Measurements from ENCODE around the gene EVPL. TPM values are rescaled to one million over a fixed set of nuclear protein-coding genes. Genes with fewer than 3 reads are reported as not detected.

The EVPL gene
- total RNA-seq (not detected in 2 replicates), polyA plus RNA-seq (not detected in 2 replicates), polyA minus RNA-seq (not detected in 2 replicates), Bru-seq, nascent RNA (percentile 5 among the genes with signal in this experiment), BruChase-seq, experiment 1, labeled RNA remaining after a 6-hour chase (percentile 5 among the genes with signal in this experiment), BruChase-seq, experiment 2, labeled RNA remaining after a 2-hour chase (percentile 8 among the genes with signal in this experiment)
- not detected in 2 replicates for polyA plus RNA-seq (2011; cell fraction: cytosol; rRNA removed)
- not detected in 2 replicates for polyA plus RNA-seq (2011; cell fraction: nucleus; rRNA removed)
- not detected in 2 replicates for polyA plus RNA-seq (2012)
- 4.3 TPM for polyA minus RNA-seq (2011; cell fraction: cytosol; rRNA and poly(A)+ RNA removed)
- not detected in 2 replicates for polyA minus RNA-seq (2011; cell fraction: nucleus; rRNA and poly(A)+ RNA removed)
- long read RNA-seq = 0 reads

DNA sequence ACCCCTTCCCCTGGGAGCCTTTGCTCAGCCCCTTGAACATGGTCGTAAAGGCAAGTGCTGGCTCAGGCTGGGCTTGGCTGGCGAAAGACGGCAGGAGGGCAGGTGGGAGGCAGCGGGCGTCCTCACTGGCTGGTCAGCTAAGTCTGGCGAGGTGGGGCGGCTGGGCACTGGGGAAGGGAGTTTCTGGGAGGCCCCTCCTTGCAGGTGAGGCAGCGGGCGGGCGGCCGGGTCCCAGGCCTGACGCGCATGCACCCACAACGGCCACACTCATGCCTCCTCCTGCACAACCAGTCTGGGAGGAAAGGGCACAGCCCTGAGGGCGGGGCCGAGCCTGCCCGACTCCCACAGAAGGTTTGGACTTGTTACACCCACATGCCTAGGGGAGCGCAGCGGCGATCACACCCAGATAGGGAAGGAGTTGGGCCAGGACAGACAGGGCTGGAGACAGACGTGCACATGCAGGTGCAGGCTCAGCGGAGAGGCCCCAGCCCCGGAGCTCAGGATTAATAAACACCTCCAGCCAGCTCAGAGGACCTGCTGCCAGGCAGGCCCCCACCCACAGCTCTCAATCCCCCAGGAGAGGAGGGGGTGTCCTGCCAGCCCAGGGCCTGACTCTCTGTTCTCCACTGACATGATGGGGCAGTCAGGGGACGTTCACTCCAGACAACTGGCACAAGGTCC, at the start of gene EVPL:
Gene EVPL, minus strand, starts transcription at position 148 of the 681 bp plus-strand sequence. Its CDS starts 108 bp downstream, at position 40.
- H3K27me3 ChIP-seq (ENCODE audit: control insufficient read depth in 2 of 2, insufficient read depth in 2 of 2, low read length in 2 of 2) = no peaks in the 10 kb centered on the region
- no peak for DNase-seq (ENCODE audit: low read depth, low spot score)
- ChIA-PET CTCF (interaction anchor here (3.6 kb wide), 1 partner anchor 13 kb away, joined by 31 read pairs; no protein-coding TSS in a partner anchor), POLR2A (no interaction called here)
- intact Hi-C loops (cut with micrococcal nuclease) (loop anchor here (5.0 kb wide), 1 partner anchor 45 kb away; the partner anchor contains the start of genes GALR2 and SRP68), dilution Hi-C loops (cut with MboI; ENCODE audit: extremely low pct_ligation_motif_present, low sequenced_read_pairs) (no loop called here)
- no peaks in the 10 kb centered on the region for H3K79me2 ChIP-seq (ENCODE audit: control insufficient read depth, insufficient read depth, low read length)
- no TSS peak for BruUV-seq (replicated peaks)
- no peak for FAIRE-seq
- peaks cover 9% of the 10 kb centered on the region for H3K4me1 ChIP-seq (ENCODE audit: control insufficient read depth, extremely low read depth, insufficient read depth, low read length)
- H3K27ac ChIP-seq (ENCODE audit: insufficient read depth, low read depth, low read length) = no peak within 1 kb of the TSS
- no peak within 1 kb of the TSS for H3K9ac ChIP-seq (replicated peaks; ENCODE audit: extremely low read depth, insufficient read depth, low read length)
- no peaks in the 10 kb centered on the region for H3K9me1 ChIP-seq (replicated peaks; ENCODE audit: control insufficient read depth, extremely low read depth, insufficient read depth, low read length)
- H4K20me1 ChIP-seq (replicated peaks; ENCODE audit: control insufficient read depth, extremely low read depth, insufficient read depth, low read length) = no peaks in the 10 kb centered on the region
- no peak within 1 kb of the TSS for H2AFZ ChIP-seq (ENCODE audit: low read depth, low read length)
- H3K9me3 ChIP-seq (replicated peaks; ENCODE audit: control insufficient read depth, insufficient read depth, low read length) = no peaks in the 10 kb centered on the region
- H3K4me2 ChIP-seq (ENCODE audit: insufficient read depth, low read length) = no peak within 1 kb of the TSS
- H3K4me3 ChIP-seq (replicated peaks in 1 of 3; ENCODE audit: insufficient read depth in 1 of 3, low read depth in 1 of 3, low read length in 3 of 3) = no peak within 1 kb of the TSS
- H3K36me3 ChIP-seq (ENCODE audit: control insufficient read depth in 2 of 2, extremely low read depth in 1 of 2, insufficient read depth in 2 of 2, low read length in 2 of 2) = no peaks in the 10 kb centered on the region
- TF ChIP-seq, protein P1, sequence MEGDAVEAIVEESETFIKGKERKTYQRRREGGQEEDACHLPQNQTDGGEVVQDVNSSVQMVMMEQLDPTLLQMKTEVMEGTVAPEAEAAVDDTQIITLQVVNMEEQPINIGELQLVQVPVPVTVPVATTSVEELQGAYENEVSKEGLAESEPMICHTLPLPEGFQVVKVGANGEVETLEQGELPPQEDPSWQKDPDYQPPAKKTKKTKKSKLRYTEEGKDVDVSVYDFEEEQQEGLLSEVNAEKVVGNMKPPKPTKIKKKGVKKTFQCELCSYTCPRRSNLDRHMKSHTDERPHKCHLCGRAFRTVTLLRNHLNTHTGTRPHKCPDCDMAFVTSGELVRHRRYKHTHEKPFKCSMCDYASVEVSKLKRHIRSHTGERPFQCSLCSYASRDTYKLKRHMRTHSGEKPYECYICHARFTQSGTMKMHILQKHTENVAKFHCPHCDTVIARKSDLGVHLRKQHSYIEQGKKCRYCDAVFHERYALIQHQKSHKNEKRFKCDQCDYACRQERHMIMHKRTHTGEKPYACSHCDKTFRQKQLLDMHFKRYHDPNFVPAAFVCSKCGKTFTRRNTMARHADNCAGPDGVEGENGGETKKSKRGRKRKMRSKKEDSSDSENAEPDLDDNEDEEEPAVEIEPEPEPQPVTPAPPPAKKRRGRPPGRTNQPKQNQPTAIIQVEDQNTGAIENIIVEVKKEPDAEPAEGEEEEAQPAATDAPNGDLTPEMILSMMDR (IDR thresholded peaks at IDR 0.05; ENCODE audit: extremely low read depth in 1 of 2, insufficient read depth in 1 of 2, low read depth in 1 of 2, low read length in 2 of 2) = no peak
- TF ChIP-seq JUN (IDR thresholded peaks at IDR 0.05; ENCODE audit: borderline replicate concordance, insufficient read depth, insufficient read length, low read depth) (no peak), POLR2AphosphoS5 (IDR thresholded peaks at IDR 0.05; ENCODE audit: insufficient read depth, low read depth, low read length) (no peak), POLR2A (IDR thresholded peaks at IDR 0.05; ENCODE audit: low read depth, low read length) (no peak), GATA2 (IDR thresholded peaks at IDR 0.05; ENCODE audit: insufficient read depth, insufficient read length, low read depth, low read length) (no peak), EZH2 (IDR thresholded peaks at IDR 0.05; ENCODE audit: borderline replicate concordance, low read depth, low read length, severe bottlenecking) (no peak), MYC (IDR thresholded peaks at IDR 0.05; ENCODE audit: low read depth, low read length) (no peak), FOS (IDR thresholded peaks at IDR 0.05; ENCODE audit: borderline replicate concordance, insufficient read depth, low read length) (no peak)
- TF ChIP-seq, protein P2, sequence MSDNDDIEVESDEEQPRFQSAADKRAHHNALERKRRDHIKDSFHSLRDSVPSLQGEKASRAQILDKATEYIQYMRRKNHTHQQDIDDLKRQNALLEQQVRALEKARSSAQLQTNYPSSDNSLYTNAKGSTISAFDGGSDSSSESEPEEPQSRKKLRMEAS (IDR thresholded peaks at IDR 0.05; ENCODE audit: insufficient read depth, insufficient read length) = no peak
